Superior temporal gyrus (tissue), 1 donor: Measurements from ENCODE around the gene SLC25A12.
"Not testable (repeated sequence)": the region's sequence is repeated elsewhere in the genome, so short reads cannot be mapped to it uniquely, and the experiment has no call there.

ENCODE experiments used
- DNase-seq: peaks from one replicate; pipeline ENCODE4 v3.0.0-alpha.2; 2016; ENCODE audit errors: extremely low spot score

The SLC25A12 gene

GRCh38 chr2:171792157-171792556, 101.9 kb downstream of the SLC25A12 start:
- no peak for DNase-seq

GRCh38 chr2:171791361-171791760, 102.7 kb downstream of the SLC25A12 start:
- no peak for DNase-seq

DNA sequence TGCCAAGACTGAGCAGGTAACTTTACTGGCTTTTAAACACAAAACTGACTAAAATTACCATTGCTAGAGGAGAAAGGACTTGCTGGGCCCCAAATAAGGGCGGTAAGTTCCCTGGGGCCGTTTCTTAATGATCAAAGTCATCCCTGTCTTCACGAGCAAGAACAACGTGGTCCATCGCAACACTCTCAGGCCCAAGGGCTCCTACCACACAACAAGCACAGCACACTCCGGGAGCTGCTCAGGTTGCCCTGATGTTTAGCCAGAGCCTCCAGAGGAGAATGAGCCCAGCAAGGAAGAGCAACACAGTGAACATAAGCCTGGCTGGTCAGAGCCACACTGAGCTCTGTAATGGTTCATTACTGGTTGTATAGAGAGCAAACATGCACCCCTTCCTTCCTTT, 104.1 kb downstream of the SLC25A12 start:
- no peak for DNase-seq

GRCh38 chr2:171788316-171788993, 105.6 kb downstream of the SLC25A12 start:
- DNase-seq = no peak

GRCh38 chr2:171787333-171788072, 106.5 kb downstream of the SLC25A12 start:
- no peak for DNase-seq

- no peak for DNase-seq
Observed at GRCh38 chr2:171785450-171785849, 108.6 kb downstream of the SLC25A12 start.

- no peak for DNase-seq
Observed at GRCh38 chr2:171778515-171778914, 115.5 kb downstream of the SLC25A12 start.

DNA sequence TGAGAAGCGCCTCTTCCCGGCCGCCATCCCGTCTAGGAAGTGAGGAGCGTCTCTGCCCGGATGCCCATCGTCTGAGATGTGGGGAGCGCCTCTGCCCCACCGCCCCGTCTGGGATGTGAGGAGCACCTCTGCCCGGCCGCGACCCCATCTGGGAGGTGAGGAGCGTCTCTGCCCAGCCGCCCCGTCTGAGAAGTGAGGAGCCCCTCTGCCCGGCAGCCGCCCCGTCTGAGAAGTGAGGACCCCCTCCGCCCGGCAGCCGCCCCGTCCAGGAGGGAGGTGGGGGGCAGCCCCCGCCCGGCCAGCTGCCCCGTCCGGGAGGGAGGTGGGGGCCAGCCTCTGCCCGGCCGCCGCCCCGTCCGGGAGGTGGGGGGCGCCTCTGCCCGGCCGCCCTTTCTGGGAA, 119.5 kb downstream of the SLC25A12 start:
- DNase-seq = not testable (repeated sequence)

GRCh38 chr2:171772373-171772772, 121.7 kb downstream of the SLC25A12 start:
- no peak for DNase-seq

GRCh38 chr2:171771463-171771862, 122.6 kb downstream of the SLC25A12 start:
- no peak for DNase-seq

DNA sequence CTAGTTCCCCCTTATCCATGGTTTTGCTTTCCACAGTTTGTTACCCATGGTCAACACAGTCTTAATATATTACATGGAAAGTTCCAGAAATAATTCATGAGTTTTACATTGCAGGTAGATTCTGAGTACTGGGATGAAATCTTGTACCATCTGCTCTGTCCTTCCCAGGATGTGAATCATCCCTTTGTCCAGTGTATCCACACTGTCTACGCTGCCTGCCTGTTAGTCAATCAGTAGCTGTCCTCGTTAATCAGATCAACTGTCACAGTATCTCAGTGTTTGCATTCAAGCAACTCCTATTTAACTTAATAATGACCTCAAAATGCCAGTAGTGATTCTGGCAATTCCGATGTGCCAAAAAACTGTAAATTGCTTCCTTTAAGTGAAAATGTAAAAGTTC, 130.4 kb downstream of the SLC25A12 start:
- no peak for DNase-seq

- no peak for DNase-seq
Observed at GRCh38 chr2:171762879-171763573, 131.0 kb downstream of the SLC25A12 start.

DNA sequence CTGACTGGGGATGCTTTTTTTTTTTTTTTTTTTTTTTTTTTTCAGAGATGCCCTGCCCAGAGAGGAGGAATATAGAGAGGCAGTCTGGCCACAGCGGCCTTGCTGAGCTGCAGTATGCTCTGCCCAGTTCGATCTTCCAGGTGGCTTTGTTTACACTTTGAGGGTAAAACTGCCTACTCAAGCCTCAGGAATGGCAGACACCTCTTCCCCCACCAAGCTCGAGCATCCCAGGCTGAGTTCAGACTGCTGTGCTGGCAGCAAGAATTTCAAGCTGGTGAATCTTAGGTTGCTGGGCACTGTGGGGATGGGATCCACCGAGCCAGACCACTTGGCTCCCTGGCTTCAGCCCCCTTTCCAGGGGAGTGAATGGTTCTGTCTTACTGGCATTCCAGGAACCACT, 132.9 kb downstream of the SLC25A12 start:
- not testable (repeated sequence) for DNase-seq

- not testable (repeated sequence) for DNase-seq
Observed at GRCh38 chr2:171758762-171759161, 135.3 kb downstream of the SLC25A12 start.

GRCh38 chr2:171754254-171754939, 139.6 kb downstream of the SLC25A12 start:
- DNase-seq = no peak

DNA sequence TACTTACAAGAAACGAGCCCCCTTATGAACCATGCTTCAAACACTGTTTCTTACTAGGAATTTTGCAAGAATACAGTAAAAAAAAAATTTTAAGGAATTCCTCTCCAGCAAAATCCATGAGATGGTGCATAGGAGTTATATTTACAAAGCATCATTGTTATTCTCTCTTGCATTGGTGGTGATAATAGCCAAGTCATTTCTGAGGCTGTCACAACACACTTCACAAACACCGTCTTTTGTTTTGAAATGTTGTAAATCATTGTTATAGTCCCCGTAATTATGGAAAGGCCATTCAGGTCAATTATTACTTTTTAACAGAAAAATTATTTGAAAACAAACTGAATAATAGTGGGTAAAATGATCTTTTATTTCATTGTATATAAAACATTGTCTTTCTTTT, 146.7 kb downstream of the SLC25A12 start:
- DNase-seq = no peak

DNA sequence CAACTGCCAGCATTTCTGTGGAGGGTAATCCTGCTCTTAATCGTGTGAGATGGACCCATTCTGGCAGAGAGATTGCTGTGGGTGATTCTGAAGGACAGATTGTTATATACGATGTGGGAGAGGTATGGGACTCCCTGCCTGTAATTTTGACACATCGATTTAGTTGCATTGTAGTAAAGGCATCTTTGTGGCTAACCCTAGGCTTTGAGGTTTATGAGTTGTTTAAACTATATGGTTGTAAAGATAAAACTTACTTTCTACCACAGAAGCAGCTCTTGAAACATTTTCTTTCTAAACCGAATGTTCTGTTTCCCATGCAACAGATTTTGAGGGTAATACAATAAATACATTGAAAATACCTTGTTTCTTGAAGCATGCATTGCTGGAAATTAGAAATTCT, 148.2 kb downstream of the SLC25A12 start:
- DNase-seq = no peak

- no peak for DNase-seq
Observed at GRCh38 chr2:171745141-171745540, 148.9 kb downstream of the SLC25A12 start.

- no peak for DNase-seq
Observed at GRCh38 chr2:171742760-171743159, 151.3 kb downstream of the SLC25A12 start.

DNA sequence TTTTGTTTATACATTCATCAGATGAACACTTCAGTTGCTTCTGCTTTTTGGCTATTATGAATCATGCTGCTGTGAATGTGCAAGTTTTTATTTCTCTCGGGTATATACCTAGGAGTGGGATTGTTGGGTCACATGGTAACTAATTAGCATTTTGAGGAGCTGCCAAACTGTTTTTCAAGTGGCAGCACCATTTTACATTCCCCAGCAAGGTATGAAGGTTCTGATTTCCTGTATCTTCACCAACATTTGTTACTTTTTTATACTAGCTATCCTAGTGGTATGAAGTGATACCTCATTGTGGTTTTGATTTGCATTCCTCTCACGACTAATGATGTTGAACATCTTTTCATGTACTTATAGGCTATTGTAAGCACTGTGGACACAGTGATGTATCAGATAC, 152.9 kb downstream of the SLC25A12 start:
- DNase-seq = no peak

- DNase-seq = no peak
Observed at GRCh38 chr2:171735991-171736710, 157.9 kb downstream of the SLC25A12 start.
